Motor neuron (in vitro differentiated cells): ENCODE data around the gene RAMP3. TPM values are rescaled to one million over a fixed set of nuclear protein-coding genes. Genes with fewer than 3 reads are reported as not detected.
A peak's percentile ranks its signal among the peaks of the same experiment; 100 is the strongest.
"Not testable (repeated sequence)": the region's sequence is repeated elsewhere in the genome, so short reads cannot be mapped to it uniquely, and the experiment has no call there.

Experiments used
- ATAC-seq, 8 experiments: fragments of 200-7000 bp; cut with Tn5 transposase; replicated peaks in 6 of 8; 2 replicates each; pipeline ENCODE4 v1.8.0; 2021; ENCODE audit warnings: mild to moderate bottlenecking in 8 of 8, moderate library complexity in 8 of 8
- H3K27ac ChIP-seq, 2 donors: fragments of 250-450 bp; sonication (Bioruptor Pico); 2 replicates each; pipeline ENCODE4 v1.9.0; 2021; ENCODE audit warnings: antibody characterized with exemption in 2 of 2, mild to moderate bottlenecking in 2 of 2, moderate library complexity in 1 of 2
- H3K4me1 ChIP-seq, 2 donors: fragments of 250-450 bp; sonication (Bioruptor Pico); replicated peaks in 1 of 2; 2 replicates each; pipeline ENCODE4 v1.6.1; 2021; ENCODE audit warnings: antibody characterized with exemption in 2 of 2, mild to moderate bottlenecking in 2 of 2, moderate library complexity in 1 of 2
- H3K4me3 ChIP-seq, 5 donors: fragments of 250-450 bp; sonication (Bioruptor Pico); 2 replicates each; pipeline ENCODE4 v1.9.0; 2021; ENCODE audit warnings: antibody characterized with exemption in 5 of 5, mild to moderate bottlenecking in 5 of 5, moderate library complexity in 4 of 5
- WGBS, 10 experiments: fragments of 450-650 bp; shearing (Covaris generic); methylation state at CpG; one replicate each; pipeline ENCODE4 v1.0.0; 2022; 5-methylcytosine and 5-hydroxymethylcytosine counted together
- in situ Hi-C, 9 experiments: fragments of 400-800 bp; cut with MboI; loops; one replicate each; pipeline ENCODE4 v1.15.0; 2021; ENCODE audit warnings: low sequenced_read_pairs in 9 of 9, low pct_unique_long_range_greater_than_20kb in 2 of 9; ENCODE audit not compliant: unreplicated experiment in 9 of 9
- total RNA-seq, 8 experiments: library from RNA; unstranded; fragments of 300-600 nt; gene quantifications; 2 replicates each; pipeline versions ENCODE4 v1.2.3 to v1.2.4, GENCODE V29; 2022

Gene RAMP3
- total RNA-seq, 8 experiments from 2014 or later: 0.13 to 0.71 (median 0.31) TPM; not detected in 5

DNA sequence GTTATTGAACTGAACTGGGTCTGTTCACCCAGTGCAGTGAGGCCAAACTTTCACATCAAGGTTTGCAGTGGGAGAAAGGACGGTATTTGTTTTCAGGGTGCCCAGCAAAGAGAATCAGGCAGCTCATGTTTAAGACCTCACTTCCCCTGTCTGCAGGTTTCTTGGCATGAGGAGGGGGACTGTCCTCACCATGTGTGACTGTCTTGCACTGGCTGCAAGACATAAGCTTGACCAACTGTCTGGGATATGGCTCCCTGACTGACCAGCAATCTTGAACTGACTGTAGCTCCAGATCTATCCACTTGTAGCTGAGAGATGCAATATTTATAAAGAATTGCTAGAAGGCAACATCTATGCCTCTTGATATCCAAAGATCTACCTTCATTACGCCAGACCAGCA is 39.9 kb downstream of the RAMP3 start:
- no peak overlapping the region for H3K4me3 ChIP-seq
- H3K4me1 ChIP-seq: no peaks in the 10 kb centered on the region
- in situ Hi-C loops: no loop called here
- ATAC-seq: no peak
- 0 to 90% (median 67%) methylated on average over 1 to 2 of the region's 2 CpGs; no CpG with 5 or more reads in 1 of the 10 experiments for WGBS, 10 experiments
- H3K27ac ChIP-seq: no peak overlapping the region

- in situ Hi-C loops: no loop called here
- no peak for ATAC-seq
Observed at GRCh38 chr7:45198986-45199385, 41.4 kb downstream of the RAMP3 start.

GRCh38 chr7:45199506-45199905 is 41.9 kb downstream of the RAMP3 start:
- ATAC-seq: no peak
- peaks cover 0 to 4% of the 10 kb centered on the region in 2 donors for H3K4me1 ChIP-seq
- WGBS, 10 experiments: 67 to 100% (median 100%) methylated on average over 1 to 3 of the region's 4 CpGs; no CpG with 5 or more reads in 7 of the 10 experiments

More at GRCh38 chr7:45198986-45199385, 41.4 kb downstream of the RAMP3 start:
- no peak overlapping the region for H3K4me3 ChIP-seq
- H3K4me1 ChIP-seq: peaks cover 0 to 1% of the 10 kb centered on the region in 2 donors
- WGBS, 10 experiments: 50 to 100% (median 80%) methylated on average over 1 of the region's 3 CpGs; no CpG with 5 or more reads in 6 of the 10 experiments
- no peak overlapping the region for H3K27ac ChIP-seq

DNA sequence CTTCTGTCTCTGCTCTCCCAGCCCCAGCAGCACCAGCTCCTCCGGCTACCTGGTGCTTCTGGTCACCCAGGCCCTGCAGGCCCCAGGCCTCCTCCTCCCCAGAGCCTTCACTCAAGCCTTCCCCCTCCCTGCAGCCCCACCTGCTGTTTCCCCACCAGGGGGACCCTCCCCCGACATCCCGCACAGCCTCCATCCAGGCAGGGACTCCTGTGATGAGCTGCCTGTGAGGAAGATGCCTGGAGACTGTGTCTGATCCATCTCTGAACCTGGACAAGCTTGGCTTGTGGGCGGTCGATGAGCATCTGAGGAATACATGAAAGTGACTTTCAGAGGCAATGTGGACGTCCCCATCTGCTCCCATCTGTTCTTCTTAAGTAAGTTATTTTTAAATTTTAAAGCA is 45.0 kb downstream of the RAMP3 start:
- 0 to 83% (median 40%) methylated on average over 1 to 2 of the region's 6 CpGs; no CpG with 5 or more reads in 5 of the 10 experiments for WGBS, 10 experiments
- in situ Hi-C loops: no loop called here
- Histone ChIP-seq H3K27ac (no peak overlapping the region), H3K4me3 (no peak overlapping the region), H3K4me1 (peaks cover 0 to 4% of the 10 kb centered on the region in 2 donors)
- no peak for ATAC-seq

More at GRCh38 chr7:45199506-45199905, 41.9 kb downstream of the RAMP3 start:
- Histone ChIP-seq H3K27ac (no peak overlapping the region), H3K4me3 (no peak overlapping the region)
- in situ Hi-C loops: no loop called here

DNA sequence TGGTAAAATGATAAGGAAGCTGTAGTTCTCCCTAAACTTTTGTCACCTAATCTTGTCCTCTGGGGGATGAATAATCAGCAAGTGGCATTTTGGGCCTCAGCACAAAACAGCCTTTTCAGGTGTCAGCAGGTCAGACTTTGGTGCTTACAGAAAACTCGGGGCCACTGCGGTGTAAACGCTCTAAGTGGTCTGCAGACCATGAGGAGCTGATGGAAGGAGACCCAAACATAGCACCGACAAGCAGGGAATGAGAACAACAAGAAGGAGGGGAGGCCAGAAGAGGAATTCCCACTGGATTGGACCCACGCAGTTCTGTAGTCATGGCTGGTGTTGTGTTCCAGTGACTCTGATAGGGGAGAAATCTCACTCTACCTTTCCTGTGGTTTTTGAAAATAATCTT is 45.4 kb downstream of the RAMP3 start:
- Histone ChIP-seq H3K4me1 (peaks cover 0 to 4% of the 10 kb centered on the region in 2 donors), H3K27ac (no peak overlapping the region), H3K4me3 (no peak overlapping the region)
- in situ Hi-C loops: no loop called here
- WGBS, 10 experiments: 72 to 89% (median 80%) methylated on average over 1 to 5 of the region's 5 CpGs; no CpG with 5 or more reads in 5 of the 10 experiments
- ATAC-seq: no peak

DNA sequence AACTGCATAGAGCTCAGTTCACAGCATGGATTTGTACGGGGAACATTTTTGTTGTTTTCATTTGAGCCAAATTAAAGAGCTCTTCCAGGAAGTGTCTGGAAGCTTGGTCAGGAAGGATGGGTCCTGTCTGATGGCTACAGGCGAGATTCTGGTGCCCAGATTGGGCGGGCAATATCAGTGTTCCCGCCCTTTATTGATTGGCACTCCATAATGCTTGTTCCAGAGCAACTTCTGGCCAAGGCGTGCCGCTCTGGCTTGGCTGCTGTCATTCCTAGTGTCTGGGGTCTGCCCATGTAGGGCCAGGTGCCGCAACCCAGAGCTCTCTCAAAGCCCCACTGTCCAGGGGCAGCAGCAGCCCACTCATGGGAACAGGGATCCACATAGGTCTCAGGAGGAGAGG is 45.9 kb downstream of the RAMP3 start:
- peak in 2 of 8 experiments; percentile 17 to 34 for ATAC-seq
- in situ Hi-C loops: no loop called here
- whole genome bisulfite sequencing, 10 experiments: 0 to 100% (median 70%) methylated on average over 1 to 4 of the region's 7 CpGs; no CpG with 5 or more reads in 4 of the 10 experiments
- Histone ChIP-seq H3K4me3 (no peak overlapping the region), H3K27ac (no peak overlapping the region), H3K4me1 (peaks cover 0 to 4% of the 10 kb centered on the region in 2 donors)

DNA sequence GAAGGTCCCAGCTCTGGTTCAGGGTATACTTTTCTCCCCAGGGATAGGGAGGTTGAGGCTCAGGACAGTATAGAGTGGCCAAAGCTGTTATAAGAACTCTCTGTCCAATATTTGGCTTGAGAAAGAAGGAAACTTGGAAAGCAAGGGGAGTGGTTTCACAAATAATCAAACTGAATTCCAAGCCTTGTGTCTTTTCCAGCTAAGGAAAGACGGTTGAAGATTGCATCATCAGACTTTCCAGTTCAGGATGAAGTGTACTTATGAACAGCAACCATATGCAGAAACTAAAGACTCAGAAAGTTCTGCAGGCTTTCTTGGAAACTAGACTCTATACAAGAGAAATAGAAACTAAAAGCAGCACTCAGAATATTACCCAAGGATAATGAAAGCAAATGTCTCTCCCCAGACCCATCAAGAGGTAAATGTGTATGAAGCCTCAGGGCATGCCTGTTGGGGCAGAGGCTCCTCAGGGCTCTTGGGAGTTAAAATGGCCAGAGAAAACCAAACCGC is 46.4 kb downstream of the RAMP3 start:
- 0 to 100% (median 82%) methylated on average over 1 to 2 of the region's 2 CpGs; no CpG with 5 or more reads in 2 of the 10 experiments for WGBS, 10 experiments
- in situ Hi-C loops: no loop called here
- Histone ChIP-seq H3K27ac (no peak overlapping the region), H3K4me1 (peaks cover 0 to 4% of the 10 kb centered on the region in 2 donors), H3K4me3 (no peak overlapping the region)
- ATAC-seq: peak in 3 of 8 experiments; percentile 83 to 96 (median 90)

GRCh38 chr7:45206266-45206665 is 48.7 kb downstream of the RAMP3 start:
- WGBS, 10 experiments: 17 to 100% (median 82%) methylated on average over 1 to 4 of the region's 5 CpGs; no CpG with 5 or more reads in 2 of the 10 experiments
- in situ Hi-C loops, H3K4me3 ChIP-seq, H3K4me1 ChIP-seq, H3K27ac ChIP-seq, ATAC-seq: not testable (repeated sequence)

- H3K27ac ChIP-seq, H3K4me3 ChIP-seq, ATAC-seq, in situ Hi-C loops, H3K4me1 ChIP-seq: not testable (repeated sequence)
- 0 to 100% (median 84%) methylated on average over 1 to 3 of the region's 3 CpGs; no CpG with 5 or more reads in 4 of the 10 experiments for WGBS, 10 experiments
Observed at GRCh38 chr7:45209909-45210308, 52.3 kb downstream of the RAMP3 start.

GRCh38 chr7:45211066-45211465 is 53.5 kb downstream of the RAMP3 start:
- 0 to 60% (median 43%) methylated on average over 1 to 3 of the region's 4 CpGs; no CpG with 5 or more reads in 4 of the 10 experiments for WGBS, 10 experiments
- Histone ChIP-seq H3K27ac (no peak overlapping the region), H3K4me1 (no peaks in the 10 kb centered on the region), H3K4me3 (no peak overlapping the region)
- in situ Hi-C loops: no loop called here
- no peak for ATAC-seq

GRCh38 chr7:45211958-45212357 is 54.4 kb downstream of the RAMP3 start:
- no peak for ATAC-seq
- H3K27ac ChIP-seq: no peak overlapping the region
- H3K4me3 ChIP-seq: no peak overlapping the region
- WGBS, 10 experiments: 80 to 90% (median 83%) methylated on average over 1 to 2 of the region's 2 CpGs; no CpG with 5 or more reads in 7 of the 10 experiments
- in situ Hi-C loops: no loop called here
- no peaks in the 10 kb centered on the region for H3K4me1 ChIP-seq

GRCh38 chr7:45212606-45213005 is 55.0 kb downstream of the RAMP3 start:
- Histone ChIP-seq H3K4me3 (no peak overlapping the region), H3K27ac (no peak overlapping the region), H3K4me1 (no peaks in the 10 kb centered on the region)
- ATAC-seq: no peak
- in situ Hi-C loops: no loop called here
- WGBS, 10 experiments: 28 to 100% (median 56%) methylated on average over 1 to 2 of the region's 5 CpGs; no CpG with 5 or more reads in 6 of the 10 experiments

GRCh38 chr7:45215601-45216062 is 58.0 kb downstream of the RAMP3 start:
- H3K27ac ChIP-seq: no peak overlapping the region
- ATAC-seq: peak in 6 of 8 experiments; percentile 20 to 92 (median 66)
- peaks cover 0 to 7% of the 10 kb centered on the region in 2 donors for H3K4me1 ChIP-seq
- no peak overlapping the region for H3K4me3 ChIP-seq
- 0 to 80% (median 35%) methylated on average over 1 to 3 of the region's 8 CpGs; no CpG with 5 or more reads in 5 of the 10 experiments for WGBS, 10 experiments
- in situ Hi-C loops: no loop called here
